Stimulated activated CD4-positive, alpha-beta T cell treated with anti-CD3 and anti-CD28 coated beads, Interleukin-15, amount 100 ng/mL, for 1 hour (primary cell): ENCODE data around the gene CTSA.
"Not testable (repeated sequence)": the region's sequence is repeated elsewhere in the genome, so short reads cannot be mapped to it uniquely, and the experiment has no call there.

Experiments used
- DNase-seq, 2 donors: peaks; one replicate each; pipeline ENCODE4 v3.0.0-alpha.2; 2020; ENCODE audit warnings: low read depth in 1 of 2, low spot score in 1 of 2

The CTSA gene

DNA sequence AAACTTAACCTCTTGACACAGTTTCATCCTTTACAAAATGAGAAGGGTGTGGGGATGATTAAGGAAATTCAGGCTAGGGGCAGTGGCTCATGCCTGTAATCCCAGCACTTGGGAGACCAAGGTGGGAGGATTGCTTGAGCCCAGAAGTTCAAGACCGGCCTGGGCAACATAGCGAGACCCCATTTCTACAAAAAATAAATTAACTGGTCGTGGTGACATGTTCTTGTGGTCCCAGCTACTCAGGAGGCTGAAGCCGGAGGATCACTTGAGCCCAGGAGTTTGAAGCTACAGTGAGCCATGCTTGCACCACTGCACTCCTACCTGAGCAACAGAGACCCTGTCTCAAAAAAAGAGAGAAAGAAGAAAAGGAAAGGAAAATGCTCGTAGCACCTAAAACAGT lies 24.7 kb upstream of the CTSA start:
- DNase-seq = no peak

DNA sequence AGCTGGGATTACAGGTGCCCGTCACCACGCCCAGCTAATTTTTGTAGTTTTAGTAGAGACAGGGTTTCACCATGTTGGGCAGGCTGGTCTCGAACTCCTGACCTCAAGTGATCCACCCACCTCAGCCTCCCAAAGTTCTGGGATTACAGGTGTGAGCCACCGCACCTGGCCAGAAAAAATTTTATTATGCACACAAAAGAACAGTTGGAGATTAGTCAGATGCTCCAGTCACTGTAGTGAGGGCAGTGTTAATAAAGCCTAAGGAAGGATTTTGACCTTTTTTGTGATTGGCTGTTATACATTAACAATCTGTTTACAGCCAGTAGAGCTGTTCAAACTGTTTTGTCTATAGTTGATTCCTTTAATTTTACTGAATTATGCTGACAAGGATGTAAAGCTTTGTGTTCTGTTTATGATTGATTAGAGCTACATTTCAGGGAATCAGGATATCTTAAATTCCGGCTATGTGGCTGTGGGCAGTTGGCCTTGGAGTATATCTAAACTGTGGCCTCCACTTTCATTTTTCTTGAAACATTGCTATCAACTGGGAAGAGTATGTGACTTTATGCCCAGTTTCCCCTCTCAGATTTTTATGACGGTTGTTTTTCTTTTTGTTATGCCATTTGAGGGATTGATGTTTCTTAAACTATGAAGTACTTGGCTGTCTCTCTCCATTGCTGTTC lies 23.9 kb upstream of the CTSA start:
- DNase-seq = no peak

DNA sequence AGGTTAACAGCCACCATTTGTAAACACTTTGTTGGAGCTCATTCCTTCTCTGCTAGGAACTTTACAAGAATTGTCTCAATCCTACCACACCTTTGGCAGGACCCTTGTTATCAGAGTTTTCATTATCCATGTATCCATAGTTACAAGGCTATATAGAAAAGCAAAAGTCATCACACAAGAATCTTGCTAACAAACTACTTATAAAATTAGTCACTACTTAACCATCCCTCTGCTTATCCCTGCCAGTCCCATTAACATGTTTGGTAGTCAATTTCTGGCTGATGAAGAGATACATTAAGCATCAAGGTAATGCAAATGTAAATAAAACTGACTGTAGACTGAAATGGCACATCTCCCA lies 23.3 kb upstream of the CTSA start:
- DNase-seq = no peak

DNA sequence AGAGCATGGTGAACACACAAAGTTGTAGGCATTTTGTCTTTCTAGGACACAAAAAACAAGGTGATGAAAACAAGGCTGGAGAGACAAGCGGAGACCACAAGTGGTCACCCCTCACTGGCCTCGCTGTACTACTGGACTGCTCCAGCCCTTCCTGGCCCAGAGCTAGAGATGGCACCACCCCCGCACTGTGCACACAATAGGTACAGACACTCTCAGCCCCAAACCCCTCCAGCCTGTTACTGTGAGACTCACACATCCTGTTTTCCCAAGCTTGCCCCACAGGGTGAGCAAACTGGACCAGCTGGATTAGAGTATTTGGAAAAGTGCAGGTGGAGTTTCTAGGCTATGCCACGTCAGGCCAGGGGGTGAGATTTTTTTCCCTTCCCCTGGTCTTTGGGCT lies 18.5 kb upstream of the CTSA start:
- DNase-seq = no peak

DNA sequence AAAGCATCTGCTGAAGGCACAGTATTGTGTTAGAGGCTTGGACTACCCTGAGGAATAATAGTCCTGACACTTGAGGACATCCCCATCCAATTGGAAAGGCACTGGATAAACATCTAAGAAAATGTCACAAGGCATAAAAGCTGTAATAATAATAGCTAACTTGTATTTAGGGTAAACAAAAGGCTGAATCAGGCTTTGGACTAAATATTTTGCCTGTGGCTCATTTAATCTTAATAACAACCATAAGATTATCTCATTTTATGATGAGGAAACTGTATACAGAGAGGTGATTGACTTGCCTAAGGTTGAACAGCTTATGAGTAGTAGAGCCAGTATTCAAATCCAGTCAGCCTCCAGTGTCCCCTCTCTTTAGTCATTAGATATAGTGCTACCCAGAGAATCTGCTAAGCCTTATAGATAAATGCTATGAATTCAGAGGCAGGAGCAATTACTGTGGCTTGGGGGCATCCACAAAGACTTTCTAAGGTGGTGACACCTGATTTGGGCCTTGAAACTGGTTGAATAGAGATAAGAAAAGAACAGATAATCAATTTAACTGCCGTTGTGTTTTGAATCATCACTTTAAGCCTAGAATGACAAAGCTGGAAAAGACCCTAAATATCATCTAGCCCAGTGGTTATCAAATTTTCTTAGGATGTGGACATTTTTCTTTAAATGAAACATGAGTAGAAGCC lies 17.6 kb upstream of the CTSA start:
- no peak for DNase-seq

DNA sequence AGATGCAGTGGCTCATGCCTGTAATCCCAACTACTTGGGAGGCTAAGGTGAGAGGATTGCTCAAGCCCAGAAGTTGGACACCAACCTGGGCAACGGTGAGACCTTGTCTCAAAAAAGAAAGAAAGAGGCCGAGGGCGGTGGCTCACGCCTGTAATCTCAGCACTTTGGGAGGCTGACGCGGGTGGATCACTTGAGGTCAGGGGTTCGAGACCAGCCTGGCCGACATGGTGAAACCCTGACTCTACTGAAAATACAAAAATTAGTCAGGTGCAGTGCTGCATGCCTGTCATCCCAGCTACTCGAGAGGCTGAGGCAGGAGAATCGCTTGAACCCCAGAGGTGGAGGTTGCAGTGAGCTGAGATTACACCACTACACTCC lies 17.0 kb upstream of the CTSA start:
- not testable (repeated sequence) for DNase-seq

DNA sequence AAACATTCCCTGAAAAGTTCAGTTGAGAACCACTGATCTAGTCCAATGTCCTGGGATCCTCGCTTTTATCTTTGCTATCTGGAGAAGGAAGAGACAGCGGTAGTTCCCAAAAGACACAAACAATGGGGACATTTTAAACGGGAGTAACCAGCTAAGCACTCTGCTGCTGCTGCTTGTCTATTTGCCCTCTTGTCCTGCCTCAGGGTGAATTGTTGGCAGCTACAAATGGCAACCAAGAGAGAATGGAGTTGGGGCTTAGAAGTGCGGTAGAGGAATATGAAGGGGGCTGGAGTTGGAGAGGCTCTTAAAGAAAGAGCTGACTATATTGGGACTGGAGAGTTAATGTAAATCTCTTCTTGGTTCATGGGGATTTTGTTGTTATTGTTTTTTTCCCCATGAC lies 16.6 kb upstream of the CTSA start:
- no peak for DNase-seq

DNA sequence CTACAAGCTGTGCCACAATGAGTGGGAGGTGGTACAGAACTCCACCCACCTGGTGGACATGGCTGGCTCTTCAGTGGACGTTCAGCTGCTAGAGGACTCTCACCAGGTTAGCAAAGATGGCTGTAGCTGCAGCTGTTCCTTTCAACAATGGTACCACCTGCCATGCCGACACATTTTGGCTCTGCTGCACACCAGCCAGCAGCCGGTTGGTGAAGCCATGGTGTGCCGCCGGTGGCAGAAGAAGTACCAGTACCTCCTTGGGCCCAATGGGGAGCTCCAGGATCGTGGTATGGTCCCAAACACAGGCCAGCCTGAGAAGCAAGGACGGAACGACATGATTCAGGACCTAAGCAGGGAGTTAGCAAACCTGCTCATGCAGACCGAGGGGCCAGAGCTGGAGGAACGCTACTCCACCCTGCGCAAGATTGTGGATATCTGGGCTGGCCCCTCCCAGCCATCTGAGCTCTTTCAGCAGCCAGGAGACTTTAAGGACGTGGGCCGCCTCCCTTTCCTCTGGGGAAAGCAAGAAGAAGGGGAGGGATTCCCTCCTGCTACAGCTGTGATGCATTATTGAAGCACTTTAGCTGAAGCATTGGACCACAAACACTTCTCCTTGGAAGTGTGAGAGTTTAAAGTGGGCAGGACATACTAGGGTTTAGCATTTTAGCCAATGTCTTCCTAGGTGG lies 12.9 kb upstream of the CTSA start:
- DNase-seq = no peak

DNA sequence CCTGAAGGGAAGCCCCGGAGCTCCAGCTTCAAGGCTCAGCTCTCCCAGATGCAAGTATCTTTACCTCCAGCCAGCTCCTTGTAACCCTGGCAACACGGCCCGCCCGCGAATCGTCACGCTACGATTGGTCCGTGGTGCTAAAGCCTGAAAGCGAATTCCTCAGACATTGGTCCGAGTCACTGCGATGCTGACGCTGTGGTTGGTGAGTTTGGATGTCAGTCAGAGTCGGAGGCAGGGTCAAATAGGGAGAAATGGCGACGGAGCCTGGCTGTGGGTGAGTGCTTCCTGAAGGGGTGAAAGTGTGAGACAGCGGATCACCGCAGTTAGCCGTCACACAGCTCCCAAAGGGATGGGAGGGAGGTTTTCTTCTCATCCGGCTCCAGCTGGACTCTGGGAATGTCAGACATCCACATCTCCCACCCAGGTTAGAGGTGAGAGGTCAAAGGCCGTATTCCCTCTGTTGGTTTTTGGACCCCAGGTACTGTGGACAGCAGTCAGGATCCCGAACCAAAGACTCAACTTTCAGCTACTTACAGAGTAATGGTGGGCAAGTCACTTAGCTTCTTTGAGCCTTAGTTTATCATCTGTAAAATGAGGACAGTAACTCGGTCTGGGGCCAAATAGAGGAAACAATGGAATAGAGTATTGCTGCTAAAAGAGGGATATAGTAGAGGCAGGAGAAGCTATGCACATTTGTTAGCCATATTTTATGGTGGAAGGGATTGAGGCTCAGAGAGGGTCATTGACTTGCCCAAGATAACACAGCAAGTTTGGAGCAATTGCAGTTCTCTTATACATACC lies 9.9 kb upstream of the CTSA start, which contains the start of gene ZSWIM1:
ZSWIM1 (plus strand) TSS at position 240 of the 801 bp plus-strand sequence. CDS start 1,366 bp downstream, outside the sequence.
- DNase-seq = peak; percentile 94 to 98

DNA sequence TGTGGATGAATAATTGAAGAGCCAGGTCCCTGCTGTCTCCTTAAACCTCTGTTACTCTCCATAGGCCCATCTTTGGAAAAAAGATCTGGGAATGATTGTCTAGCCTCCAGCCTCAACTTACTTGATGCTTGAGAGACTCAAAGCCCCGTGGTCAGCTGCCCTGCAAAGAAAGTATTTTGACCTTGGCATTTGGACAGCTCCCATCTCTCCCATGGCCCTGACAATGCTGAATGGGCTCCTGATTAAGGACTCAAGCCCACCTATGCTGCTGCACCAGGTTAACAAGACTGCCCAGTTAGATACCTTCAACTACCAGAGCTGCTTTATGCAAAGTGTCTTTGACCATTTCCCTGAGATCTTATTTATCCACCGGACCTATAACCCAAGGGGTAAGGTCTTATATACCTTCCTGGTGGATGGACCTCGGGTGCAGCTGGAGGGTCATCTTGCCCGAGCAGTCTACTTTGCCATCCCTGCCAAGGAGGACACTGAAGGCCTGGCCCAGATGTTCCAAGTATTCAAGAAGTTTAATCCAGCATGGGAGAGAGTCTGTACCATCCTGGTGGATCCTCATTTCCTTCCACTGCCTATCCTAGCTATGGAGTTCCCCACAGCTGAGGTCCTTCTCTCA lies 8.6 kb upstream of the CTSA start:
- DNase-seq = no peak

DNA sequence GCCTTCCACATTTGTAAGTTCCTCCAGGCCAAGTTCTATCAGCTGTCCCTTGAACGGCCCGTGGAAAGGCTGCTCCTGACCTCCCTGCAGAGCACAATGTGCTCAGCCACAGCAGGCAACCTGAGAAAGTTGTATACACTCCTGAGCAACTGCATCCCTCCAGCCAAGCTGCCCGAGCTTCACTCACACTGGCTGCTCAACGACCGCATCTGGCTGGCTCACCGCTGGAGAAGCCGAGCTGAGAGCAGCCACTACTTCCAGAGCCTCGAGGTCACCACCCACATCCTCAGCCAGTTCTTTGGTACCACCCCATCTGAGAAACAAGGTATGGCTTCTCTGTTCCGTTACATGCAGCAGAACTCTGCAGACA lies 8.1 kb upstream of the CTSA start:
- no peak for DNase-seq

DNA sequence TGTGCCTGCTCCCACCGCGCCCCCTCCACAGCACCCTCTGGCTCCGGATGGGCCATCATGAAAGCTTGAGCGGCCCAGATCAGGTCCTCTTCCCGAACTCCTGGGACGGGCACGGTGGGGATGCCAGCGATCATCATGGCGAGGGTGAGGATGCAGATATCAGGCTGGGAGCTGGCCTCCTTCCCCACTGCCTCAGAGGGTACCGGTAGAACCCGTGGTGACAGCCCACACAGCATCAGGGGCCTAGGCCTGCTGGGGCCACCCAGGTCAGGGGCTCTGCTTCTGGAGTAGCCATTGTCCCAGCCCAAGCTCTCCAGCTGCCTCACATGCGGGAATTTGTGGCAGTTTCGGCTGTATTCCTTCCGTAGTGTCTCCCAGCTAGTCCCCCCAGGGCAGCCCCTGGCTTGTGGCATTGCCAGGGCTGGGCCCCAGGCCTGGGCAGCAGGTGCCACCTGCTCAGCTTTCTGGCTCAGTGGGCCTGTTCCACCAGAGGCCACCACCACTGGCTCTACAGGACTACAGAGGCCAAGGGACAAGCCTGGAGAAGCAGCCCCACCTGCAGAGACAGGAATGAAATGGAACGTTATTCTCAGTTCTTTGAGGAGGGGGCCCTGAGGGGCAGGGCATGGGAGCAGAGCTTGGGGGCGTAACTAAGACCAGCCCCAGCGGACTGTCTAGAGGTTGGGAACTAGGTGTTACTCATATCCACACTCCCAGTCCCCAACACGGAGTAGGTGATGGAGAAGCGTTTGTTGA lies 4.4 kb upstream of the CTSA start:
- no peak for DNase-seq

DNA sequence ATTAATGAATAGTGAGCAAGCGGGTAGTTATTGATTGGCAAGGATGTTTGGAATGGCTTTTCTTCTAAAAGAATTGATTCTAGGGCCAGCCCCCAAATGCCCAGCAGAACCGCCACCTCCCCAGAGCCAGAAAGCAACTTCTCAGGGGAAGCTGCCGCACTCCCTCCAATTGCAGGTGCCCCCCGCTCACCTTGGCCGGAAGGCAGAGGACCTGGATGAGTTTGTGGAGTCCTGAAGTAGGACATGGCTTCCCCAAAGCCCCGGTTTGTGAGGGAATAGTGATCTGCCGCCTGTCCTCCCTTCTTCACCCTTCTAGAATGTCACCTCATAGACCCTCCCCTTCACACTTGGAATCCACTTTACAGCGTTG lies 3.8 kb upstream of the CTSA start, which contains the start of gene SPATA25:
SPATA25 (minus strand) TSS at position 277 of the 370 bp plus-strand sequence; CDS start at position 245, 32 bp downstream.
- DNase-seq = no peak

DNA sequence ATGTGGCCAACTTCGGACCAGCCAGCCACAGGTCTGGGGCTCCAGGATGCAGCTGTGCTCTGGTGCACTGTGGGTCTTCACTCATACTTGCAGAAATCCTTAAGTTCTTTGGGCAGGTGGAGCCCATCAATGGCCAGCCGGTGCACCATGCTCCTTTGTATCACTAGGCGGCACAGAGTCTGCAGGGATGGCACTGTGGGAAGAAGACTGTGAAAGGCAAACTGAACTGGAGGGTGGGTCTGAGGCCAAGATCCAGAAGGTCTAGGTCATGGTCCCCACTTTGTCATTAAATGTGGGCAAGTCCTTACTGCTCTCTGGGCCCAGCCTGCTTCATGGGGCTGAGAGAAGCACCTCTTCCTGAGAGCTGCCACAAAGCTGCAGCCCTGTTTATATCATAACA lies 2.5 kb upstream of the CTSA start:
- no peak for DNase-seq

DNA sequence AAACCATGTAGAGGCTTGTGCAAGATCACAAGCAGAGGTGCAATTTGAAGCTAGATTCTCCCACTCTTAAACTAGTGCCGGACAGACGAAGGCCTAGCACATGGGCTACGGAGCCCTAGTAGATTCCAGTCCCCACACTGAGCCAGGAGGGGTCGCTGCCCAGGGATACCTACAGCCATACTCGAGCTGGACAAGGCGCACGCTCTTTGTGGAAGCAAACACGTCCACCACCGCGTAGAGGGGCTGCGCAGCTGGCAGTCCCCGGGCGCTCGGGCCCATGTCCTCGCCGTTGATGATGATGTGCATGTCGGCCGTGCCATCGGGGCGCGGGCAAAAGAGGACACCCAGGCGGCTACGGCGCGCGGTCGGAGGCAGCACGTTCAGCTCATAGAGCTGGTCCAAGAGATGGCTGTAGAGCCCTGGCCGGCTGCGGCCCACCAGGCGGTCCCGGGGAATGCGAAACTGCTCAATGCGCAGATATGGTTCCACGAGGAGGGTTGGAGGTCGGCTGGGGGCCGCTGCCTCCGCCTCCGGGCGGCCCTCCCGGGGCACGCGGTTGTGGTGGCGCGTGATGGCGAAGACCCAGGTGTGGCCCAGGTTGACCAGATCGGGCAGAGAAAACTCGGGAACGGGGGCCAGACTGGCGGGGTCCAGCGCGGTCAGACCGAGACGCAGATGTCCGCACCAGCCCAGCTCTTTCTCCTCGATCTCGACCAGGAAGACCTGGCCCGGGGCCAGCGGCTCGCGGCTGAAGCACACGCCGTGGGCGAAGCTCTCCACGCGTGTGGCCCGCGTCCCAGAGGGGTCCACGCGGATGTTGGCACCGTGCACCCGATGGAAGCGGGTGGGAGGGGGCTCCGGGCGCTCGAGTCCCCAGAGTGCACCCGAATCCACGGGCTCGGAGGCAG lies 804 bp upstream of the CTSA start:
- peak in 1 of 2 donors; percentile 27 for DNase-seq

DNA sequence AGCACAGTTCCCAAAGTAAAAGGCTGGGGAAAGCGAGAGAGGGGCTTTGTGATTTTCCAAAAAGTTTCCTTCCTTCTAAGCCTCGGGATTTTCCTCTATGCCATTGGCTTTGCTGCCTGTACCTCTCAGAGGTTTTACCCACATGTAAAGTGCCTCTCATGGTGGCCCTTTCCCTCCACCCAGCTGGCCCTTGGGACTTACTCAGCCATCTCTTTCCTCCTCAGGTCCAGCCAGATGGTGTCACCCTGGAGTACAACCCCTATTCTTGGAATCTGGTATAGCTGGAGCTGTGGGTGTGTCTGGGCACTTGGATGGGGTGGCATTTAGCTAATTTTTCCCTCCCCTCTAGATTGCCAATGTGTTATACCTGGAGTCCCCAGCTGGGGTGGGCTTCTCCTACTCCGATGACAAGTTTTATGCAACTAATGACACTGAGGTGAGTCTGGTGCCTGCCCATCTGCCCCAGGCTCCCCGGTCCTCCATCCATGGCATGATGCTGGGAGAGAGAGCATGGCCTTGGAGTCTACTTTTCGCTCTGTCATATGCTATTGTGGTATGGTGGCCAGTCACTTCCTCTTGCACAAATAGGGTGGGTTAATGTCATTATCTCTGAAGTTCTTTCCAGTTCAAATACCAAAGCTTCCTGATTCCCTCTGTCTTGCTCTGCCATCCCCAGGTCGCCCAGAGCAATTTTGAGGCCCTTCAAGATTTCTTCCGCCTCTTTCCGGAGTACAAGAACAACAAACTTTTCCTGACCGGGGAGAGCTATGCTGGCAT lies 1.1 kb downstream of the CTSA start:
- DNase-seq = no peak

DNA sequence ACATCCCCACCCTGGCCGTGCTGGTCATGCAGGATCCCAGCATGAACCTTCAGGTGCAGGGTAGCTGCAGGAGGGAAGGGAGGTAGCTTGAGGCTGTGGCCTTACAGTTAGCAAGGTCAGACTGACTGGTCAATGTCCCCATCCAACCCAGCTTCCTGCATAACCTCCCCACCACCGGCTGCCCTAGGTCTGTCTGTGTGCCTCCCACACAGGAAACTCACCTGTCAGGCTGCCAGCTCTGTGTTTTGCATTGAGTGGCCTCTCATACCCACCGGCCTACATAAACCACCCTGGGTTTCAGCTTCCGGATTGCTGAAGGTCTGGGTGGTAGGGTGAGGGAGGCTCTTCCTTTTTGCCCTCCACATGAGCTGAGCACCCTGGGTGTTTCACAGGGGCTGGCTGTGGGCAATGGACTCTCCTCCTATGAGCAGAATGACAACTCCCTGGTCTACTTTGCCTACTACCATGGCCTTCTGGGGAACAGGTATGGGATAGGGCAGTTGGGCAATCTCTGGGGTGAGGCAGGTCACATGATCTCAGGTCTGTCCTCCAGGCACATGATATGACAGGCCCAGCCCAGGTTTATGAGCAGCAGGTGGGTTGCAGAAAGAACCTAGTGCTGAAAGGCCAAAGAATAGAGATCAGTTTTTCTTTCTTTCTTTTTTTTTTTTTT lies 1.8 kb downstream of the CTSA start:
- no peak for DNase-seq

DNA sequence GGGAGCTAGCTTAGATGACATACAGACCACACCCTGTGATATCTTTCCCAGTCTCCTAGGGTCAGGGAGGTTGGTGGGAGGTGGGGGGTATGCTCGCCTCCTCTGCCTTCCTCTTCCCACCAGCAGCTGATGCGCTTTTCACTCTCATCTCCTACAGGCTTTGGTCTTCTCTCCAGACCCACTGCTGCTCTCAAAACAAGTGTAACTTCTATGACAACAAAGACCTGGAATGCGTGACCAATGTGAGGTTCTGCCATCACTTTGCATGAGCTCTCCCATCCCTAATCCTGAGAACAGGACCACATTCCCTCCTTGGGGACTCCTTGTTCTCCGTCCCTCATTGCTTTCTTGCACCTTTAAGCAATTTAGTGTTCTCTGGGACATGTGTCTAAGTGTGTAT lies 2.7 kb downstream of the CTSA start:
- no peak for DNase-seq
